Activated B cell treated with CpG ODN at 0.5 μM for 24 hours (primary cell): ENCODE data around the gene COLEC11. TPM values are rescaled to one million over a fixed set of nuclear protein-coding genes. Genes with fewer than 3 reads are reported as not detected.
"Not testable (repeated sequence)": the region's sequence is repeated elsewhere in the genome, so short reads cannot be mapped to it uniquely, and the experiment has no call there.

ENCODE experiments used
- ATAC-seq: fragments of 200-7000 bp; cut with Tn5 transposase; one replicate; pipeline ENCODE4 v1.10.0; 2021; ENCODE audit warnings: low read depth, mild to moderate bottlenecking, moderate library complexity
- CTCF ChIA-PET: fragments of 350-600 bp; sonication (Branson Sonifier 250); formaldehyde crosslinking; loops from one replicate; lab custom pipeline; 2021; ENCODE audit warnings: antibody characterized with exemption; lab: Charles Lee
- POLR2A ChIA-PET: fragments of 350-600 bp; sonication (Branson Sonifier 250); formaldehyde crosslinking; loops from one replicate; lab custom pipeline; 2021; ENCODE audit warnings: antibody characterized with exemption; lab: Charles Lee
- DNase-seq: peaks from one replicate; pipeline ENCODE4 v3.0.0; 2022
- H3K27ac Mint-ChIP-seq: one replicate; pipeline ENCODE4 v1.8.0; 2020; ENCODE audit warnings: mixed read lengths
- H3K27me3 Mint-ChIP-seq: one replicate; pipeline ENCODE4 v1.8.0; 2021; ENCODE audit warnings: mixed read lengths
- H3K36me3 Mint-ChIP-seq: one replicate; pipeline ENCODE4 v1.8.0; 2021; ENCODE audit warnings: low read depth, mixed read lengths
- H3K4me1 Mint-ChIP-seq: one replicate; pipeline ENCODE4 v1.8.0; 2021; ENCODE audit warnings: mixed read lengths
- H3K4me3 Mint-ChIP-seq: one replicate; pipeline ENCODE4 v1.8.0; 2020; ENCODE audit warnings: mild to moderate bottlenecking, mixed read lengths
- H3K9me3 Mint-ChIP-seq: one replicate; pipeline ENCODE4 v1.8.0; 2020; ENCODE audit warnings: mixed read lengths
- intact Hi-C: fragments of 100-400 bp; cut with micrococcal nuclease; formaldehyde crosslinking; loops from one replicate; pipeline ENCODE4 v1.15.1; 2024
- total RNA-seq: library from RNA; stranded (reverse); gene quantifications from 2 replicates; pipeline ENCODE4 v1.2.3, GENCODE V29; 2022
- TF ChIP-seq, protein P1 (sequence below): fragments of 200-600 bp; IDR thresholded peaks from one replicate; pipeline ENCODE4 v1.8.0; 2022; ENCODE audit warnings: antibody characterized with exemption, mild to moderate bottlenecking

The COLEC11 gene
- total RNA-seq, 1 donor from 2014 or later: not detected

DNA sequence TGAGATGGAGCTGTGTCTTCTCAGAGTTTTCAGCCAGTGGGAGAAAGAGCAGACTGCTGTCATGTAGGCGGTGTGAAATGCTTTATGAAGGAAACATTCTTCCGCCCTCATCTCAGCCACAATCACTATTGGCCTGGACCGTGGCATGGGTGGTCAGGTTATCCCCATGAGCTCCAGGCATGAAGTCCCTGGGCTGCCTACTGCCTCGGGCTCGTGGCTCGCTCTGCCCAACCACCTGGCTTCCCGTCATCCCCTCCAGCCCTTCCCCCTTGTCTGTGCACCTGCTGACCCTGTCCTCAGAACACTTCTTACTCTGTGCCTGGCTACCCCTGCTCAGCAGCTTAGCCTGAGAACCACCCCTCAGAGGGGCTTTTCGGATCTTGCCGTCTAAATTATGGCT, 15.5 kb downstream of the COLEC11 start:
- POLR2A ChIA-PET: no interaction called here
- TF ChIP-seq, protein P1, sequence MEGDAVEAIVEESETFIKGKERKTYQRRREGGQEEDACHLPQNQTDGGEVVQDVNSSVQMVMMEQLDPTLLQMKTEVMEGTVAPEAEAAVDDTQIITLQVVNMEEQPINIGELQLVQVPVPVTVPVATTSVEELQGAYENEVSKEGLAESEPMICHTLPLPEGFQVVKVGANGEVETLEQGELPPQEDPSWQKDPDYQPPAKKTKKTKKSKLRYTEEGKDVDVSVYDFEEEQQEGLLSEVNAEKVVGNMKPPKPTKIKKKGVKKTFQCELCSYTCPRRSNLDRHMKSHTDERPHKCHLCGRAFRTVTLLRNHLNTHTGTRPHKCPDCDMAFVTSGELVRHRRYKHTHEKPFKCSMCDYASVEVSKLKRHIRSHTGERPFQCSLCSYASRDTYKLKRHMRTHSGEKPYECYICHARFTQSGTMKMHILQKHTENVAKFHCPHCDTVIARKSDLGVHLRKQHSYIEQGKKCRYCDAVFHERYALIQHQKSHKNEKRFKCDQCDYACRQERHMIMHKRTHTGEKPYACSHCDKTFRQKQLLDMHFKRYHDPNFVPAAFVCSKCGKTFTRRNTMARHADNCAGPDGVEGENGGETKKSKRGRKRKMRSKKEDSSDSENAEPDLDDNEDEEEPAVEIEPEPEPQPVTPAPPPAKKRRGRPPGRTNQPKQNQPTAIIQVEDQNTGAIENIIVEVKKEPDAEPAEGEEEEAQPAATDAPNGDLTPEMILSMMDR: no peak
- H3K4me1 Mint-ChIP-seq: no peaks in the 10 kb centered on the region
- intact Hi-C loops: no loop called here
- DNase-seq (no peak), ATAC-seq (no peak)
- no peak overlapping the region for H3K4me3 Mint-ChIP-seq
- H3K36me3 Mint-ChIP-seq: no peaks in the 10 kb centered on the region
- peaks cover 3% of the 10 kb centered on the region for H3K27me3 Mint-ChIP-seq
- CTCF ChIA-PET: no interaction called here
- peaks cover 2% of the 10 kb centered on the region for H3K9me3 Mint-ChIP-seq
- H3K27ac Mint-ChIP-seq: no peak overlapping the region

DNA sequence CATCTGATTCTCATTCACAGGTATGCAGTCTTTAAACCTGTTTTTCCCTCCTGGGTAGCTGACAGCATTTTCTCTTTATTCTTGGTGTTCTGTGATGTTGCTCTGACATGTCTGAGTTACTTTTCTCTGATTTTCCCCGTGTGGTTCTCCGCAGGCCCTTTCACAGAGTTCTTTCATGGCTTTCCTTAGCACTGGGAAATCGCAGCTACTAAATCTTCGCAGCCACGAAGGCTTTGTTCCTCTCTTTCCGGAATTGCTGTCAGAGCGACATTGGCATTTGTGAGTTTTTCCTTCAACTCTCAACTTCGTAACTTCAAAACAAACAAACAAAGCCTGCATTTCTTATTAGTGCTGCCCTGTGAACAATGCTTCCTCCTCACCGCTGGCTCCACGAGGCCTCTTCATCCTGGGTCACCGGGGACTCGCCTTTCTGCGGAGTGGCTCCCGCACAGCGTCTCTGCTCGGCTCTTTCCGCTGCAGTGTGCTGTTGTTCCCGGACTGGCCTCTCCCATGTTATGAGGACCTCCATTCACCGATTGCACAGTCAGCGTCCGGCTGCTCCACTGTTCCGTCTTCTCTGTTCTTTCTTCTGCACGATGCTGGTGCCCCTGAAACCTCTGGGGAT, 16.1 kb downstream of the COLEC11 start:
- no peaks in the 10 kb centered on the region for H3K36me3 Mint-ChIP-seq
- no peak for DNase-seq
- TF ChIP-seq, protein P1: no peak
- no peak overlapping the region for H3K4me3 Mint-ChIP-seq
- H3K27me3 Mint-ChIP-seq: peaks cover 3% of the 10 kb centered on the region
- ChIA-PET CTCF (no interaction called here), POLR2A (no interaction called here)
- peaks cover 2% of the 10 kb centered on the region for H3K9me3 Mint-ChIP-seq
- no peaks in the 10 kb centered on the region for H3K4me1 Mint-ChIP-seq
- no peak for ATAC-seq
- intact Hi-C loops: no loop called here
- no peak overlapping the region for H3K27ac Mint-ChIP-seq

DNA sequence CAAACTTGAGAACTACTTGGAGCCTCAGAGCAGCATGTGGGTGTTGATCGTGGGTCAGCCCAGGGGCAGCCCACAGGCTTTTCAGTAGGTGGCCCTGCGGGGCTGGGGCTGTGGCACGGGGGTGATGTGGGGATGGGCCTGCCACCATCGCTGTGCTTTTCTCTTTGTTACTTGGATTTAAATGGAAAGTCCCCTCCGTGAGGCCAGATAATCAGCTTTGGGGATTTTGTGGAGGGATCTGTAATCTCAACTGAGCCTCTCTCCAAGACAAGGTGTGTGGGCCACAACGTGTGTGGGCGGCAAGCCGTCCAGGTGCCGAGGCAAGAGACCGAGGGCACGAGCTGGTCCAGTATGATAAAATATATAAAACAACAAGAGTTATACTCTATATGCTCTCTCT, 16.7 kb downstream of the COLEC11 start:
- Mint-ChIP-seq H3K4me1 (no peaks in the 10 kb centered on the region), H3K27me3 (peaks cover 3% of the 10 kb centered on the region), H3K27ac (no peak overlapping the region), H3K4me3 (no peak overlapping the region), H3K36me3 (no peaks in the 10 kb centered on the region), H3K9me3 (peaks cover 2% of the 10 kb centered on the region)
- CTCF ChIA-PET: no interaction called here
- TF ChIP-seq, protein P1: no peak
- intact Hi-C loops: no loop called here
- no peak for ATAC-seq
- DNase-seq: no peak
- POLR2A ChIA-PET: no interaction called here

DNA sequence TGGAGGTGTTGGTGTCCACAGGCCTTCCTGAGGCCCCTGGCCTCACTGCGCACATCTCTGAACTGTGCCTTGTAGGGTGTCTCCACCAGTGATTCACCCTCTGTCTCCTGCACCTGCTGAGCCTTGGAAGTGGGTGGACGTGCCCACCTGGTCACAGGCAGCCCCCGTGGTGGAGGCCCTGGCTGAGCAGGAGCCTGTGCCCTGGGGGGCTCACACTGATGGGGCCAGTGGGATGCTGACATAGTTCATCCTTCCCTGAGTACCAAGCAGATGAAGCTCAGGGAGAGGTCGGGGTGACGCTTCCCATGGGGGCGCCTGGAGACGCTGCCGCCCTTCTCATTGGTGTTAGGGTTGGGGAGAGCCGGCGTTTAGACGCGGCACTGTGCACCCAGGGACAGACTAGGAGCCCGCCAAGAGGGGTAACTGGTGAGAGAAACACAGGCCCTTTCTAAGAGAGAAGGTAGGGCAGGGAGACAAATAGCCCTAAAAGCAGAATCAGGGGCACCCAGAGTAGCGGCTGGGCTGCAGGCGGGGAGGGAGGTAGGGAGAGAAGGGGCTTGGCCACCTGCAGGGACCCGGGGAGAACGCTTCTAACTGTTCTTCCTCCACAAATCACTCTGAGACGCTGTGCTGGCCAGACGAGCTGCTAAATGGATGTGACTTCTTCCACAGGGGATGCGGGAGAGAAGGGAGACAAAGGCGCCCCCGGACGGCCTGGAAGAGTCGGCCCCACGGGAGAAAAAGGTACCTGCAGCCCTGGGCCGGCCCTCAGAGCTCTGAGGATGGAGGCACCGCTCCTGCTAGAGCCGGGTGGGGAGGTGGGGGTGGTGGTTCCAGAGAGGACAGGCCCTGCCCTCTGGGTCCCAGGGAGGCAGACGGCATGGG, 18.0 kb downstream of the COLEC11 start:
- TF ChIP-seq, protein P1: no peak
- ChIA-PET POLR2A (no interaction called here), CTCF (no interaction called here)
- no peak for DNase-seq
- Mint-ChIP-seq H3K27me3 (peaks cover 3% of the 10 kb centered on the region), H3K9me3 (peaks cover 5% of the 10 kb centered on the region), H3K27ac (no peak overlapping the region), H3K36me3 (no peaks in the 10 kb centered on the region), H3K4me1 (no peaks in the 10 kb centered on the region), H3K4me3 (no peak overlapping the region)
- intact Hi-C loops: no loop called here
- no peak for ATAC-seq

DNA sequence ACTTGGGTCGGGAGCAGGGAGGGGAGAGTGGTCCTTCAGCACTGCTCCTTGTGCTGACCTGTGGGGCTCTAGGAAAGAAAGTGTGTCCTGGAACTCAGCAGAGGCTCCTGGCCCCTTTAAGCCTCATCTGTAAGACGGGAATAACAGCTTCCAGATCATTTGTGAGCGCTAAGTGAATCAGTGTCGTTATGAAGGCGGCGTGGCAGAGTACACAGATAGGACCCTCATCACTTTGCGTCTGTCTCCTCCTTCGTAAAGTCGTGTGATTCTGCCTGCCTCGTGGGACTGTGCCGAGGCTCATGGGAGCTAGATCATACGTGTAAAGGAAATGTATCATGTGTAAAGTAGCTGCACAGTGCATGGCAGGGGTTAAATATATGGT, 18.6 kb downstream of the COLEC11 start:
- POLR2A ChIA-PET: interaction anchor here (0.7 kb wide), 1 partner anchor 10 kb away, joined by 4 read pairs; no protein-coding TSS in a partner anchor
- Mint-ChIP-seq H3K4me1 (no peaks in the 10 kb centered on the region), H3K9me3 (peaks cover 5% of the 10 kb centered on the region), H3K36me3 (no peaks in the 10 kb centered on the region), H3K27ac (no peak overlapping the region), H3K4me3 (no peak overlapping the region), H3K27me3 (peaks cover 3% of the 10 kb centered on the region)
- ATAC-seq (no peak), DNase-seq (no peak)
- TF ChIP-seq, protein P1: no peak
- intact Hi-C loops: no loop called here
- CTCF ChIA-PET: no interaction called here

DNA sequence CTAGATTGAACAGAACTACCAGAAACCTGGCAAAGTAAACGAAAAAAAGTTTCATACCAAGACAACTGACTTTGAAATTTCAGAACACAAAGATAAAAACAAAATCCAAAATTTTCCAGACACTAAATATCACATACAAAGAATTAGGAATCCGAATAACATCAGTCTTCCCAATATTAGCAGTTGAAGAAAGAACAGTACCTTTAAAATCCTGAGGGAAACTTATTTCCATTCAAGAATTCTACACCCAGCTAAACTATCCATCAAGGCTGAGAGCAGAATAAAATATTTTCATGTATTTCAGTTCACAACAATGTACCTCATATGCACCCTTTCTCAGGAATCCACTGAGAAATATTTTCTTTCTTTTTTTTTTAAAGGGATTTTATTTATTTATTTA, 19.8 kb downstream of the COLEC11 start:
- H3K9me3 Mint-ChIP-seq, H3K4me3 Mint-ChIP-seq, DNase-seq, H3K27me3 Mint-ChIP-seq, intact Hi-C loops, ATAC-seq, H3K36me3 Mint-ChIP-seq, POLR2A ChIA-PET, CTCF ChIA-PET, H3K4me1 Mint-ChIP-seq, H3K27ac Mint-ChIP-seq: not testable (repeated sequence)

DNA sequence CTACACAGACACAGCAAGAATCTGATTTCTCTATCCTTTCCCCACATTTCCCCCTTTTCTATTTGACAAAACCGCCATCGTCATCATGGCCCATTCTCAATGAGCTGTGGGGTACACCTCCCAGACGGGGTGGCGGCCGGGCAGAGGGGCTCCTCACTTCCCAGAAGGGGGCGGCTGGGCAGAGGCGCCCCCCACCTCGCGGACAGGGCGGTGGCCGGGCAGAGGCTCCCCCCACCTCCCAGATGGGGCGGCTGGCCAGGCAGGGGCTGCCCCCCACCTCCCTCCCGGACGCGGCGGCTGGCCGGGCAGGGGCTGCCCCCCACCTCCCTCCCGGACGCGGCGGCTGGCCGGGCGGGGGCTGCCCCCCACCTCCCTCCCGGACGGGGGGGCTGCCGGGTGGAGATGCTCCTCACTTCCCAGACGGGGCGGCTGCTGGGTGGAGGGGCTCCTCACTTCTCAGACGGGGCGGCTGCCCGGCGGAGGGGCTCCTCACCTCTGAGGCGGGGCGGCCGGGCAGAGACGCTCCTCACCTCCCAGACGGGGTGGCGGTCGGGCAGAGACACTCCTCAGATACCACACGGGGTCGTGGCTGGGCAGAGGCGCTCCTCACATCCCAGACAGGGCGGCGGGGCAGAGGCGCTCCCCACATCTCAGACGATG, 20.8 kb downstream of the COLEC11 start:
- H3K27me3 Mint-ChIP-seq, ATAC-seq, H3K36me3 Mint-ChIP-seq, H3K27ac Mint-ChIP-seq, H3K4me1 Mint-ChIP-seq, intact Hi-C loops, DNase-seq, H3K4me3 Mint-ChIP-seq, H3K9me3 Mint-ChIP-seq, CTCF ChIA-PET, POLR2A ChIA-PET: not testable (repeated sequence)
